HTR-8/SVneo (cell line): ENCODE measurements around the gene ESPNL.

Experiments
- DNase-seq: peaks from one replicate; pipeline ENCODE4 v3.0.0; 2011; ENCODE audit warnings: low spot score, mixed read lengths; ENCODE audit not compliant: insufficient read length
- FAIRE-seq: peaks from 2 replicates; lab custom pipeline; 2011; peaks lifted over from hg19 to GRCh38; lab: Jason Lieb, UNC

The ESPNL gene

GRCh38 chr2:238139196-238140039 is 39.3 kb downstream of the ESPNL start:
- FAIRE-seq: no peak
- DNase-seq: no peak

- FAIRE-seq: no peak
- DNase-seq: no peak
These were observed 39.9 kb downstream of the ESPNL start for GRCh38 chr2:238140040-238140439.

- FAIRE-seq: no peak
- DNase-seq: no peak
These were observed 40.8 kb downstream of the ESPNL start for GRCh38 chr2:238140721-238141540.

- DNase-seq: peak; percentile 70
- peak; percentile 63 for FAIRE-seq
These were observed 41.6 kb downstream of the ESPNL start for GRCh38 chr2:238141541-238142318.

GRCh38 chr2:238142382-238143205 is 42.5 kb downstream of the ESPNL start:
- DNase-seq (no peak), FAIRE-seq (no peak)

GRCh38 chr2:238143239-238143951 is 43.3 kb downstream of the ESPNL start:
- DNase-seq (peak; percentile 66), FAIRE-seq (peak; percentile 33)

GRCh38 chr2:238144262-238144661 is 44.1 kb downstream of the ESPNL start:
- no peak for FAIRE-seq
- DNase-seq: no peak

GRCh38 chr2:238145046-238145445 is 44.9 kb downstream of the ESPNL start:
- FAIRE-seq (no peak), DNase-seq (no peak)

GRCh38 chr2:238145851-238146250 is 45.7 kb downstream of the ESPNL start:
- FAIRE-seq (no peak), DNase-seq (no peak)

- DNase-seq (no peak), FAIRE-seq (no peak)
These were observed 46.9 kb downstream of the ESPNL start for GRCh38 chr2:238146884-238147544.

GRCh38 chr2:238148981-238149380 is 48.8 kb downstream of the ESPNL start:
- FAIRE-seq (no peak), DNase-seq (no peak)

GRCh38 chr2:238149841-238150572 is 49.9 kb downstream of the ESPNL start:
- FAIRE-seq (no peak), DNase-seq (no peak)

- FAIRE-seq (no peak), DNase-seq (no peak)
These were observed 50.5 kb downstream of the ESPNL start for GRCh38 chr2:238150686-238151085.

GRCh38 chr2:238151205-238151604 is 51.1 kb downstream of the ESPNL start:
- DNase-seq: no peak
- no peak for FAIRE-seq

GRCh38 chr2:238151628-238152235 is 51.6 kb downstream of the ESPNL start:
- no peak for FAIRE-seq
- no peak for DNase-seq

- DNase-seq (no peak), FAIRE-seq (no peak)
These were observed 52.9 kb downstream of the ESPNL start for GRCh38 chr2:238152771-238153688.
